ENCODE results near the gene IL1R1. TPM values are rescaled to one million over a fixed set of nuclear protein-coding genes. Genes with fewer than 3 reads are reported as not detected.
"Not testable (repeated sequence)": the region's sequence is repeated elsewhere in the genome, so short reads cannot be mapped to it uniquely, and the experiment has no call there.

Gene IL1R1
- total RNA-seq, 1 donor from 2014 or later, result 22.6 TPM

DNA sequence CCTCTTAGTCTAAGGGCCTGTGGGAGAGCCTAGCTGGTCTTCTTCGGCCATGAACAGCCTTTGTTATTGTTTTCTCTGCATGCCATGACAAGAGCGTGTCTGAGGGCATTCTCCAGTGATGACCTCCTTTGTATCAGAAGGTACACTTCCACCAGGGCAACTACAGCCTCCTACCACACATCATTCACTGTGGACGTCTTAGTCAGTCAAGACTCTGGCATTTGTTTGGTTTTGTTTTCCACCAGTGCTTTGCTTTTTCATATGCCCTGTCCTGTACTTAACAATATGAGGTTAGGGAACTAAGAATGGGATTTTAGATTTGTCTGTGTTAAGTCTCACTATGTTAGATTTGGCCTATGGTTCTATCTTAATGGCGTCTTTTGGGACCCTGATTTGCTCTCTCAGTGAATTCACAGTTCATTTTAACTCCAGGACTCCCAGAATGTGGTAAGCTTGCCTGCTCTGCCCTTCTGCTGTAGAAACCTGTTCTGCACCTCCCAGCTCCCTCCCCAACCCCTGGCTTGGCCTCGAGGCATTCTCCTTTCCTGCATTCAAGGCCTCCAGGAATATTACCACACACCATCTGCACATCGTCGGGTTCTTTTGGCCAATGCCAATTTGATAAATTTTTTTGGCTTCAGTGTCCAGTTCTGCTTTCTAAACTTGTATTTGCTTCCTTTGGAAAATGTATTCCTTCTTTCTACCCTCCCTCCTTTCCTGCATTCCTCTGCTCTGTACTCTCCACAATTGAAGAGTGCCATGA, 42.8 kb upstream of the IL1R1 start:
- intact Hi-C loops (cut with micrococcal nuclease), result no loop called here
- TF ChIP-seq, protein P1, sequence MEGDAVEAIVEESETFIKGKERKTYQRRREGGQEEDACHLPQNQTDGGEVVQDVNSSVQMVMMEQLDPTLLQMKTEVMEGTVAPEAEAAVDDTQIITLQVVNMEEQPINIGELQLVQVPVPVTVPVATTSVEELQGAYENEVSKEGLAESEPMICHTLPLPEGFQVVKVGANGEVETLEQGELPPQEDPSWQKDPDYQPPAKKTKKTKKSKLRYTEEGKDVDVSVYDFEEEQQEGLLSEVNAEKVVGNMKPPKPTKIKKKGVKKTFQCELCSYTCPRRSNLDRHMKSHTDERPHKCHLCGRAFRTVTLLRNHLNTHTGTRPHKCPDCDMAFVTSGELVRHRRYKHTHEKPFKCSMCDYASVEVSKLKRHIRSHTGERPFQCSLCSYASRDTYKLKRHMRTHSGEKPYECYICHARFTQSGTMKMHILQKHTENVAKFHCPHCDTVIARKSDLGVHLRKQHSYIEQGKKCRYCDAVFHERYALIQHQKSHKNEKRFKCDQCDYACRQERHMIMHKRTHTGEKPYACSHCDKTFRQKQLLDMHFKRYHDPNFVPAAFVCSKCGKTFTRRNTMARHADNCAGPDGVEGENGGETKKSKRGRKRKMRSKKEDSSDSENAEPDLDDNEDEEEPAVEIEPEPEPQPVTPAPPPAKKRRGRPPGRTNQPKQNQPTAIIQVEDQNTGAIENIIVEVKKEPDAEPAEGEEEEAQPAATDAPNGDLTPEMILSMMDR (IDR thresholded peaks at IDR 0.05; ENCODE audit: borderline replicate concordance), result no peak
- no peak overlapping the region for H3K27ac ChIP-seq (replicated peaks)

DNA sequence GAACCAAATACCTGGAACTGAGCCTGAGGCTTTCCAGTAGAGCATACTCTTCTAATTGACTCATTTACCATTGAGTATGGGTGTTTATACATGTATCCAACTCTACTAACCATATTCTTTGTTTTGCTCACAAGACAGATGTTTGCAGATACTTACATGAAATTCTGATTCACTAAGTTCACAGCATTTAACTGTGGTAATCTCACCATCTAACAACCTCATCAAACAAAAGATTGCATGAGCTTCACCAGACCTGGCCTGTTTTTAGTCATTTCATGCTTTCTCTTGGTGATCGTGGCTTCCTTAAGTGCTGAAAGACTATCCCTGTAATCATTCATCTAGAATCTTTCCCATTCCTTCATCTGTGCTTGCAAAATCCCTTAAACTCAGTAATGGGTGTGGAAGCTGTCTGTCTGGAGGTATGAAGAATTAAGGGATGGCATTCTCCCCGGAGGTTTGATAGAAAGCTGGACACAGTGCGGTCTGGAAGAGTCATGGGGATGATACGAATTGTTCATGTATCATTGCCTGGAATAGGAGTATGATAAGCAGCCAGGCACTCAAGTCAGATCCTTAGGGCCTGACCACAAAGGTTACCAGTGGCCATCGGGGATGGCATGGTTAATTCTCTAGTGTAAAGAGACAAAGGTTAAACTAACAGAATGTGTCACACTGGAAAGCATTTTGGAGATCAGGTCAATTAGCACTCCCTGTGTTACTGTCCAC, 42.0 kb upstream of the IL1R1 start:
- H3K4me3 ChIP-seq, result no peak overlapping the region
- intact Hi-C loops (cut with micrococcal nuclease), result no loop called here
- H3K4me1 ChIP-seq, result peaks cover 24% of the 10 kb centered on the region
- TF ChIP-seq, protein P1 (IDR thresholded peaks at IDR 0.05; ENCODE audit: borderline replicate concordance), result no peak
- peaks cover 11% of the 10 kb centered on the region for H3K9me3 ChIP-seq (replicated peaks)
- no peak overlapping the region for H3K27ac ChIP-seq (replicated peaks)
- no peaks in the 10 kb centered on the region for H3K36me3 ChIP-seq
- H3K27me3 ChIP-seq (ENCODE audit: low read depth), result no peaks in the 10 kb centered on the region
- no peak for DNase-seq

More for the DNA sequence above, 42.8 kb upstream of the IL1R1 start:
- Histone ChIP-seq H3K27me3 (ENCODE audit: low read depth) (no peaks in the 10 kb centered on the region), H3K36me3 (no peaks in the 10 kb centered on the region), H3K9me3 (replicated peaks) (peaks cover 11% of the 10 kb centered on the region), H3K4me3 (no peak overlapping the region), H3K4me1 (peaks cover 20% of the 10 kb centered on the region)
- DNase-seq, result no peak

DNA sequence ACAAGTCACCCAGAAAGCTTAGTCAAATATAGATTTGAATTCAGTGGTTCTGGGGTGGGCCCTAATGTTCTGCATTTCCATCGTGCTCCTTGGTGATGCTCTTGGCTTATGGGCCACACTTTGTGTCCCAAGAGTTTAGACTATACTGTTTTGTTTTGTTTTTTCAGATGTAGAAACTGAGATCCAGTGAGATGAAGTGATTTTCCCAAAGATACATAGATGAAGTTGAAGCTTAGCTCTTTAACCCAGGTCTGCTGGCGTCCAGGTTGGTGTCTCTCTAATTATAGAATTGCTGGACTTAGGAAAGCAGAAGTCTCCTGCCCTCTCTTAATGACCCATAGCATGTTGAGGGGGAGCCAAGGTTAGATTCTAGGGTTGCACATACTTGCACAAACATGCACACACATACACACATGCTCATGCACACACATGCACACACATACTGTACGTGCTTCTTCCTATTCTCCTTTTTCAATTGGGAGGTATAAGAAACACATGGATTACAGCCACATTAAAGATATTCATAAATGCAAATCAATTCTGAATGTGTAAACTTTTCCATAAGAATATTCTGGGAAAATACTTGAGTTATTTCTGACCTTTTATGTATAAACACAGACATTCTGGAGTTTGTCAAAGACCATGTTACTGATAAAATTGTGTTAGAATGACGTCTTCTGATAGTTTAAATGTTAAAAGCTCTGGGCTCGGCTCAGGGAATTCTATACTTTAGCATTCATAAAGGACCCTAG, 41.3 kb upstream of the IL1R1 start:
- intact Hi-C loops (cut with micrococcal nuclease), result no loop called here
- Histone ChIP-seq H3K9me3 (replicated peaks) (peaks cover 11% of the 10 kb centered on the region), H3K27ac (replicated peaks) (no peak overlapping the region), H3K36me3 (no peaks in the 10 kb centered on the region), H3K4me3 (no peak overlapping the region), H3K4me1 (peaks cover 24% of the 10 kb centered on the region), H3K27me3 (ENCODE audit: low read depth) (no peaks in the 10 kb centered on the region)
- DNase-seq, result no peak
- TF ChIP-seq, protein P1 (IDR thresholded peaks at IDR 0.05; ENCODE audit: borderline replicate concordance), result no peak

DNA sequence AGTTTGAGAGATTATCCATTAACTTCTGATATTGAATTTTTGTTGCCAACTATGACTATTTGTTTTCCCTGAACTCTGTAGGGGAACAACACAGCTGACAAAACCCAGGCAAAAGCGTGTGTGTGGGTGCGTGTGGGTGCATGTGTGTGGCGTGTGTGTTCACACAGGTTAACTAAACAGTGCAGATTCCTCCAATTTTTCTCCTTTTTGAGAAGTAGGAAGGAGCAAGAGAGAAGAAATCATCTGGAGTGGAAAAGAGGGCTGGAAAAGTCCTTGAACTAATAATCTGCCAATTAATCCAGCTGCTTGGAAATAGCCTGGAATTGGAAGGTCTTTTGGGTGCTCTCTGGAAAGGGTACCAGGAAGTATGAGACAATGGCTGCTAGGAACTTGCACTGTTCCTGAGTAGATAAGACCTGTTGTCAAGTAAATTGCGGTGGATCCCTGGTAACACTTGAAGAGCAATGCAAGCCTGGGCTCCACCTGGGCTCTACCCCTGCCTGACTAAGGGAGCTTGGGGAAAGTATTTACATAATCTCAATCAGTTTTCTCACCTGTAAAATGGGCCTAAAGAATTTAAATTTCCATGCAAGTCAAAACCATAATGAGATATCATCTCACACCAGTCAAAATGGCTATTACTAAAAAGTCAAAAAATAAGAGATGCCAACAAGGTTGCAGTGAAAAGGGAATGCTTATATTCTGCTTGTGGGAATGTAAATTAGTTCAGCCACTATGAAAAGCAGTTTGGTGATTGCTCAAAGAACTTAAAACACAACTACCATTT, 40.5 kb upstream of the IL1R1 start:
- TF ChIP-seq, protein P1 (IDR thresholded peaks at IDR 0.05; ENCODE audit: borderline replicate concordance), result no peak
- Histone ChIP-seq H3K27me3 (ENCODE audit: low read depth) (no peaks in the 10 kb centered on the region), H3K27ac (replicated peaks) (no peak overlapping the region), H3K4me3 (no peak overlapping the region), H3K36me3 (no peaks in the 10 kb centered on the region), H3K4me1 (peaks cover 24% of the 10 kb centered on the region), H3K9me3 (replicated peaks) (peaks cover 11% of the 10 kb centered on the region)
- no peak for DNase-seq
- intact Hi-C loops (cut with micrococcal nuclease), result no loop called here

DNA sequence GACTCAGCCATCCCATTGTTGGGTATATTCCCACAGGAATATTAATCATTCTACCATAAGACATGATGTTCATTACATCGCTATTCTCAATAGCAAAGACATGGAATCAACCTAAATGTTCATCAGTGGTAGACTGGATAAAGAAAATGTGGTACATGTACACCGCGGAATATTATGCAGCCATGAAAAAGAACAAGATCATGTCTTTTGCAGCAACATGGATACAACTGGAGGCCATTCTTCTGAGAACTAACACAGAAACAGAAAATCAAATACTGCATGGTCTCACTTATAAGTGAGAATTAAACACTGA, 40.0 kb upstream of the IL1R1 start:
- DNase-seq; H3K27ac ChIP-seq (replicated peaks); H3K27me3 ChIP-seq (ENCODE audit: low read depth); H3K36me3 ChIP-seq; intact Hi-C loops (cut with micrococcal nuclease); H3K4me3 ChIP-seq: not testable (repeated sequence)
- Histone ChIP-seq H3K9me3 (replicated peaks) (peaks cover 11% of the 10 kb centered on the region), H3K4me1 (peaks cover 24% of the 10 kb centered on the region)
